BLaER1 treated with 17β-estradiol and CSF1 and Interleukin-3, amounts not matched to agents 10 nM and 100 nM (cell line): ENCODE results near the gene PRKCE.
A peak's percentile ranks its signal among the peaks of the same experiment; 100 is the strongest.

Experiments
- H3K27ac ChIP-seq, 11 experiments: shearing (Covaris generic); formaldehyde crosslinking; 2 replicates each; pipeline ENCODE4 v1.8.1; 2022
- H3K27me3 ChIP-seq, 11 experiments: shearing (Covaris generic); formaldehyde crosslinking; 2 replicates each; pipeline ENCODE4 v1.8.1; 2022
- H3K36me3 ChIP-seq, 11 experiments: shearing (Covaris generic); formaldehyde crosslinking; 2 replicates each; pipeline ENCODE4 v1.8.1; 2022
- H3K4me1 ChIP-seq, 10 experiments: shearing (Covaris generic); formaldehyde crosslinking; 2 replicates each; pipeline ENCODE4 v1.8.1; 2022
- H3K4me2 ChIP-seq, 11 experiments: shearing (Covaris generic); formaldehyde crosslinking; 2 replicates each; pipeline ENCODE4 v1.8.1; 2022
- H3K4me3 ChIP-seq, 10 experiments: shearing (Covaris generic); formaldehyde crosslinking; 2 replicates each; pipeline ENCODE4 v1.8.1; 2022
- H3K9ac ChIP-seq, 11 experiments: shearing (Covaris generic); formaldehyde crosslinking; 2 replicates each; pipeline ENCODE4 v1.8.1; 2022
- H3K9me3 ChIP-seq, 11 experiments: shearing (Covaris generic); formaldehyde crosslinking; replicated peaks in 1 of 11; 2 replicates each; pipeline ENCODE4 v1.8.1; 2022
- H4K20me1 ChIP-seq, 11 experiments: shearing (Covaris generic); formaldehyde crosslinking; 2 replicates each; pipeline ENCODE4 v1.8.1; 2022
- Cebpa-rat ChIP-seq, 11 experiments: shearing (Covaris generic); IDR thresholded peaks; 2 replicates each; pipeline ENCODE4 v1.8.1; 2022

PRKCE gene

GRCh38 chr2:46047290-46047689, 395.8 kb downstream of the PRKCE start:
- Histone ChIP-seq H3K4me2 (no peak overlapping the region), H3K9me3 (0 out of 22 replicates have a peak, but pooled peaks cover 0 to 3% (median 0%) of the 10 kb centered on the region in 11 experiments), H3K27me3 (no peaks in the 10 kb centered on the region), H3K4me1 (no peaks in the 10 kb centered on the region), H3K4me3 (no peak overlapping the region), H4K20me1 (peaks cover 0 to 4% (median 0%) of the 10 kb centered on the region in 11 experiments; a peak in 1 of 22 replicates), H3K9ac (no peak overlapping the region), H3K36me3 (peaks cover 7 to 100% (median 98%) of the 10 kb centered on the region in 11 experiments; a peak in 20 of 22 replicates), H3K27ac (no peak overlapping the region)
- no peak for TF ChIP-seq Cebpa-rat (IDR thresholded peaks at IDR 0.05)

GRCh38 chr2:46048693-46049092, 397.2 kb downstream of the PRKCE start:
- Histone ChIP-seq H3K36me3 (peaks cover 7 to 100% (median 98%) of the 10 kb centered on the region in 11 experiments; a peak in 20 of 22 replicates), H3K9ac (no peak overlapping the region), H3K27ac (no peak overlapping the region), H4K20me1 (no peaks in the 10 kb centered on the region), H3K9me3 (peaks cover 0 to 3% (median 0%) of the 10 kb centered on the region in 11 experiments; a peak in 1 of 22 replicates), H3K4me2 (no peak overlapping the region), H3K27me3 (no peaks in the 10 kb centered on the region), H3K4me1 (peaks cover 0 to 9% (median 0%) of the 10 kb centered on the region in 10 experiments; a peak in 7 of 20 replicates), H3K4me3 (no peak overlapping the region)
- no peak for TF ChIP-seq Cebpa-rat (IDR thresholded peaks at IDR 0.05)

GRCh38 chr2:46050027-46050426, 398.6 kb downstream of the PRKCE start:
- Histone ChIP-seq H3K27ac (no peak overlapping the region), H3K4me1 (peaks cover 0 to 10% (median 0%) of the 10 kb centered on the region in 10 experiments; a peak in 7 of 20 replicates)
- TF ChIP-seq Cebpa-rat (IDR thresholded peaks at IDR 0.05), result no peak

GRCh38 chr2:46050489-46050888, 399.0 kb downstream of the PRKCE start:
- TF ChIP-seq Cebpa-rat (IDR thresholded peaks at IDR 0.05), result no peak
- H3K27me3 ChIP-seq, result no peaks in the 10 kb centered on the region
- no peak overlapping the region for H3K9ac ChIP-seq
- H3K4me2 ChIP-seq, result no peak overlapping the region
- peaks cover 7 to 100% (median 99%) of the 10 kb centered on the region in 11 experiments; a peak in 20 of 22 replicates for H3K36me3 ChIP-seq
- peaks cover 0 to 5% (median 0%) of the 10 kb centered on the region in 11 experiments; a peak in 1 of 22 replicates for H3K9me3 ChIP-seq
- H3K4me1 ChIP-seq, result peaks cover 0 to 10% (median 0%) of the 10 kb centered on the region in 10 experiments; a peak in 7 of 20 replicates
- no peak overlapping the region for H3K4me3 ChIP-seq
- no peaks in the 10 kb centered on the region for H4K20me1 ChIP-seq
- H3K27ac ChIP-seq, result no peak overlapping the region

More at GRCh38 chr2:46050027-46050426, 398.6 kb downstream of the PRKCE start:
- H3K4me3 ChIP-seq, result no peak overlapping the region
- no peaks in the 10 kb centered on the region for H3K27me3 ChIP-seq
- H3K36me3 ChIP-seq, result peaks cover 7 to 100% (median 98%) of the 10 kb centered on the region in 11 experiments; a peak in 20 of 22 replicates
- no peaks in the 10 kb centered on the region for H4K20me1 ChIP-seq
- peaks cover 0 to 5% (median 0%) of the 10 kb centered on the region in 11 experiments; a peak in 1 of 22 replicates for H3K9me3 ChIP-seq
- H3K9ac ChIP-seq, result no peak overlapping the region
- no peak overlapping the region for H3K4me2 ChIP-seq

GRCh38 chr2:46051085-46051484, 399.6 kb downstream of the PRKCE start:
- Histone ChIP-seq H3K27ac (no peak overlapping the region), H3K4me3 (no peak overlapping the region), H3K4me1 (peaks cover 0 to 10% (median 0%) of the 10 kb centered on the region in 10 experiments; a peak in 7 of 20 replicates)

GRCh38 chr2:46053564-46053963, 402.1 kb downstream of the PRKCE start:
- peak overlapping the region in 1 of 11 experiments; percentile 22; a peak in 2 of 22 replicates for H3K27ac ChIP-seq

More at GRCh38 chr2:46051085-46051484, 399.6 kb downstream of the PRKCE start:
- Histone ChIP-seq H3K36me3 (peaks cover 7 to 100% (median 99%) of the 10 kb centered on the region in 11 experiments; a peak in 20 of 22 replicates), H3K4me2 (no peak overlapping the region), H4K20me1 (no peaks in the 10 kb centered on the region), H3K27me3 (no peaks in the 10 kb centered on the region), H3K9ac (no peak overlapping the region), H3K9me3 (peaks cover 0 to 5% (median 0%) of the 10 kb centered on the region in 11 experiments; a peak in 1 of 22 replicates)
- no peak for TF ChIP-seq Cebpa-rat (IDR thresholded peaks at IDR 0.05)

GRCh38 chr2:46056541-46056940, 405.1 kb downstream of the PRKCE start:
- H3K4me3 ChIP-seq, result no peak overlapping the region
- H3K9ac ChIP-seq, result no peak overlapping the region
- peaks cover 0 to 16% (median 0%) of the 10 kb centered on the region in 11 experiments; a peak in 4 of 22 replicates for H4K20me1 ChIP-seq
- no peak overlapping the region for H3K27ac ChIP-seq
- H3K36me3 ChIP-seq, result peaks cover 0 to 96% (median 79%) of the 10 kb centered on the region in 11 experiments; a peak in 17 of 22 replicates
- no peak for TF ChIP-seq Cebpa-rat (IDR thresholded peaks at IDR 0.05)
- H3K9me3 ChIP-seq, result peaks cover 0 to 5% (median 0%) of the 10 kb centered on the region in 11 experiments; a peak in 1 of 22 replicates
- no peaks in the 10 kb centered on the region for H3K27me3 ChIP-seq
- no peak overlapping the region for H3K4me2 ChIP-seq
- peaks cover 0 to 10% (median 0%) of the 10 kb centered on the region in 10 experiments; a peak in 7 of 20 replicates for H3K4me1 ChIP-seq

More at GRCh38 chr2:46053564-46053963, 402.1 kb downstream of the PRKCE start:
- Histone ChIP-seq H4K20me1 (peaks cover 0 to 7% (median 0%) of the 10 kb centered on the region in 11 experiments; a peak in 2 of 22 replicates), H3K27me3 (no peaks in the 10 kb centered on the region), H3K4me1 (peaks cover 0 to 10% (median 0%) of the 10 kb centered on the region in 10 experiments; a peak in 7 of 20 replicates), H3K4me3 (no peak overlapping the region), H3K9ac (no peak overlapping the region), H3K4me2 (peak overlapping the region in 3 of 11 experiments; percentile 1 to 46 (median 30); a peak in 2 of 22 replicates), H3K36me3 (peaks cover 0 to 100% (median 97%) of the 10 kb centered on the region in 11 experiments; a peak in 19 of 22 replicates), H3K9me3 (peaks cover 0 to 5% (median 0%) of the 10 kb centered on the region in 11 experiments; a peak in 1 of 22 replicates)
- no peak for TF ChIP-seq Cebpa-rat (IDR thresholded peaks at IDR 0.05)

GRCh38 chr2:46058140-46058539, 406.7 kb downstream of the PRKCE start:
- Histone ChIP-seq H3K9me3 (peaks cover 0 to 5% (median 0%) of the 10 kb centered on the region in 11 experiments; a peak in 1 of 22 replicates), H3K27ac (no peak overlapping the region), H3K4me2 (no peak overlapping the region), H3K9ac (no peak overlapping the region), H3K36me3 (peaks cover 0 to 92% (median 71%) of the 10 kb centered on the region in 11 experiments; a peak in 16 of 22 replicates), H4K20me1 (peaks cover 0 to 17% (median 0%) of the 10 kb centered on the region in 11 experiments; a peak in 5 of 22 replicates), H3K4me3 (no peak overlapping the region), H3K27me3 (no peaks in the 10 kb centered on the region), H3K4me1 (peaks cover 7 to 13% (median 11%) of the 10 kb centered on the region in 10 experiments)
- TF ChIP-seq Cebpa-rat (IDR thresholded peaks at IDR 0.05), result no peak
